Measurements from ENCODE around the gene MINK1. TPM values are rescaled to one million over a fixed set of nuclear protein-coding genes. Genes with fewer than 3 reads are reported as not detected.

MINK1 gene
- total RNA-seq, 1 experiment from 2014 or later = 68.8 TPM

DNA sequence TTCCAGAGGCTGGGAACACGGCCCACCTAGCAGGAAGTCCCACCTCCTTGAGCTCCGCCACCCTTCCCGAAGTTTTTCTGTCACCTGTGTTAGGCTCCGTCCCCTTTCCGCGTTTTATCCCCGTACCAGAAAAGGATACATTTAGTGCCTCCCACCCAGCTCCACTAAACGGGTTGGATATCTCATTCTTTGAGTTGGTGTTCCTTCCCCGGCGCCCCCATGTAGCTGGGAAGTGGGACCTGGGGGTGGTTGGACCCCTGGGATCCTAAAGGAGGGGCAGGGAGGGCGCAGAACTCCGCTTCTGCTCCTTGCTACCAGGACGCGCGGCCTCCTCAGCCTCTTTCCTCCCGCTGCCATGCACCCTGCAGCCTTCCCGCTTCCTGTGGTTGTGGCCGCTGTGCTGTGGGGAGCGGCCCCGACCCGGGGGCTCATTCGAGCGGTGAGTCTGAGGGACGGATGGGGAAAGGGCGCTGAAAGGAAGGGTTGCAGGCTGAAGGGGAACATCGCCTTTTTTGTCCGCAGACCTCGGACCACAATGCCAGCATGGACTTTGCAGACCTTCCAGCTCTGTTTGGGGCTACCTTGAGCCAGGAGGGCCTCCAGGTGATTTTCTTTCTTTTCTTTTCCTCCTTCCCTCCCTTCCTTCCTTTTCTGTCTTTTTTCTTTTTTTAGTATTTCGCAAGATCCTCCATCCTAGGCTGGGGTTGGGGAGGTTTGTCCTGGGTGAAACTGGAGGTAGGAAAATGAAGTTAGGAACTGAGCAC lies 107.6 kb downstream of the MINK1 start:
- Histone ChIP-seq H3K9ac (ENCODE audit: extremely low read depth, insufficient read length, low read length) (peak overlapping the region; percentile 96), H3K4me1 (ENCODE audit: insufficient read depth, low read length) (no peaks in the 10 kb centered on the region), H2AK5ac (ENCODE audit: insufficient read length, low read length) (no peak overlapping the region), H3T11ph (ENCODE audit: low read length) (no peak overlapping the region), H4K8ac (replicated peaks; ENCODE audit: insufficient read length, low read depth, low read length) (no peak overlapping the region), H3K9me3 (ENCODE audit: control insufficient read depth, low read depth, low read length) (no peaks in the 10 kb centered on the region), H3K23me2 (ENCODE audit: insufficient read length, low read depth, low read length, poor library complexity, severe bottlenecking) (peaks cover 17% of the 10 kb centered on the region), H4K5ac (ENCODE audit: insufficient read length, low read depth, low read length) (no peak overlapping the region), H2BK12ac (ENCODE audit: insufficient read length, low read depth, low read length) (no peak overlapping the region), H3K27ac (ENCODE audit: insufficient read length, low read depth, low read length) (peak overlapping the region; percentile 81), H3K18ac (ENCODE audit: insufficient read length, low read depth, low read length) (no peak overlapping the region), H4K91ac (ENCODE audit: insufficient read length, low read depth, low read length) (no peak overlapping the region), H2BK5ac (ENCODE audit: insufficient read length, low read length) (no peak overlapping the region), H3K4ac (ENCODE audit: low read depth, low read length) (no peak overlapping the region), H4K20me1 (ENCODE audit: control insufficient read depth, insufficient read depth, insufficient read length) (peaks cover 7% of the 10 kb centered on the region), H3K4me2 (ENCODE audit: insufficient read depth, insufficient read length, low read length) (peak overlapping the region; percentile 80), H2BK15ac (ENCODE audit: low read depth, low read length) (no peak overlapping the region), H2BK120ac (ENCODE audit: low read depth, low read length, poor library complexity, severe bottlenecking) (no peak overlapping the region), H3K14ac (ENCODE audit: insufficient read depth, low read length) (peak overlapping the region; percentile 90), H3K27me3 (ENCODE audit: insufficient read depth, low read length) (no peaks in the 10 kb centered on the region), H3K56ac (ENCODE audit: insufficient read length, low read depth, low read length) (no peak overlapping the region), H2BK20ac (ENCODE audit: low read depth, low read length, poor library complexity, severe bottlenecking) (no peak overlapping the region), H3K79me2 (ENCODE audit: insufficient read depth, low read length) (peaks cover 6% of the 10 kb centered on the region; the same call in 1 of the 2 replicates), H2AFZ (ENCODE audit: low read length) (no peak overlapping the region), H3K79me1 (ENCODE audit: insufficient read depth, low read depth, low read length, poor library complexity, severe bottlenecking) (peaks cover 5% of the 10 kb centered on the region), H3K23ac (ENCODE audit: insufficient read length, low read depth, low read length) (no peak overlapping the region)
- Mint-ChIP-seq H3K27ac (peak overlapping the region; percentile 100), H3K4me3 (peak overlapping the region; percentile 95 to 98), H3K36me3 (ENCODE audit: insufficient read depth in 1 of 3, low read depth in 3 of 3) (peaks cover 37 to 83% (median 65%) of the 10 kb centered on the region in 3 experiments), H3K27me3 (ENCODE audit: low read depth) (peaks cover 6% of the 10 kb centered on the region), H3K4me1 (peaks cover 28 to 34% of the 10 kb centered on the region in 2 experiments), H3K9me3 (no peaks in the 10 kb centered on the region; a peak in 2 of 5 replicates)
- WGBS (ENCODE audit: extremely low coverage, insufficient read length, low lambda C conversion rate) = no CpG with 5 or more reads among the region's 29 CpGs
- TF ChIP-seq, protein P1, sequence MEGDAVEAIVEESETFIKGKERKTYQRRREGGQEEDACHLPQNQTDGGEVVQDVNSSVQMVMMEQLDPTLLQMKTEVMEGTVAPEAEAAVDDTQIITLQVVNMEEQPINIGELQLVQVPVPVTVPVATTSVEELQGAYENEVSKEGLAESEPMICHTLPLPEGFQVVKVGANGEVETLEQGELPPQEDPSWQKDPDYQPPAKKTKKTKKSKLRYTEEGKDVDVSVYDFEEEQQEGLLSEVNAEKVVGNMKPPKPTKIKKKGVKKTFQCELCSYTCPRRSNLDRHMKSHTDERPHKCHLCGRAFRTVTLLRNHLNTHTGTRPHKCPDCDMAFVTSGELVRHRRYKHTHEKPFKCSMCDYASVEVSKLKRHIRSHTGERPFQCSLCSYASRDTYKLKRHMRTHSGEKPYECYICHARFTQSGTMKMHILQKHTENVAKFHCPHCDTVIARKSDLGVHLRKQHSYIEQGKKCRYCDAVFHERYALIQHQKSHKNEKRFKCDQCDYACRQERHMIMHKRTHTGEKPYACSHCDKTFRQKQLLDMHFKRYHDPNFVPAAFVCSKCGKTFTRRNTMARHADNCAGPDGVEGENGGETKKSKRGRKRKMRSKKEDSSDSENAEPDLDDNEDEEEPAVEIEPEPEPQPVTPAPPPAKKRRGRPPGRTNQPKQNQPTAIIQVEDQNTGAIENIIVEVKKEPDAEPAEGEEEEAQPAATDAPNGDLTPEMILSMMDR (conservative IDR thresholded peaks at IDR 0.05) = no peak
- DNase-seq = no peak
